Neural cell (in vitro differentiated cells): ENCODE measurements around the gene PLAU.

Experiments
- MXI1 ChIP-seq: fragments of 450-650 bp; conservative IDR thresholded peaks from 2 replicates; pipeline ENCODE4 v1.6.1; 2014; ENCODE audit warnings: antibody characterized with exemption, mild to moderate bottlenecking; ENCODE audit not compliant: poor library complexity, severe bottlenecking
- POLR2AphosphoS5 ChIP-seq: IDR thresholded peaks from 2 replicates; pipeline ENCODE4 v1.6.1; 2012
- RAD21 ChIP-seq: fragments of 450-650 bp; conservative IDR thresholded peaks from 2 replicates; pipeline ENCODE4 v1.6.1; 2014; ENCODE audit warnings: antibody characterized with exemption, mild to moderate bottlenecking, moderate library complexity
- TF ChIP-seq, protein P1 (sequence below): fragments of 450-650 bp; IDR thresholded peaks from 2 replicates; pipeline ENCODE4 v1.5.1; 2014; ENCODE audit warnings: antibody characterized with exemption, mild to moderate bottlenecking, moderate library complexity; ENCODE audit not compliant: poor library complexity, severe bottlenecking

- TF ChIP-seq, protein P1, sequence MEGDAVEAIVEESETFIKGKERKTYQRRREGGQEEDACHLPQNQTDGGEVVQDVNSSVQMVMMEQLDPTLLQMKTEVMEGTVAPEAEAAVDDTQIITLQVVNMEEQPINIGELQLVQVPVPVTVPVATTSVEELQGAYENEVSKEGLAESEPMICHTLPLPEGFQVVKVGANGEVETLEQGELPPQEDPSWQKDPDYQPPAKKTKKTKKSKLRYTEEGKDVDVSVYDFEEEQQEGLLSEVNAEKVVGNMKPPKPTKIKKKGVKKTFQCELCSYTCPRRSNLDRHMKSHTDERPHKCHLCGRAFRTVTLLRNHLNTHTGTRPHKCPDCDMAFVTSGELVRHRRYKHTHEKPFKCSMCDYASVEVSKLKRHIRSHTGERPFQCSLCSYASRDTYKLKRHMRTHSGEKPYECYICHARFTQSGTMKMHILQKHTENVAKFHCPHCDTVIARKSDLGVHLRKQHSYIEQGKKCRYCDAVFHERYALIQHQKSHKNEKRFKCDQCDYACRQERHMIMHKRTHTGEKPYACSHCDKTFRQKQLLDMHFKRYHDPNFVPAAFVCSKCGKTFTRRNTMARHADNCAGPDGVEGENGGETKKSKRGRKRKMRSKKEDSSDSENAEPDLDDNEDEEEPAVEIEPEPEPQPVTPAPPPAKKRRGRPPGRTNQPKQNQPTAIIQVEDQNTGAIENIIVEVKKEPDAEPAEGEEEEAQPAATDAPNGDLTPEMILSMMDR, result no peak
- TF ChIP-seq RAD21, result no peak
- no peak for TF ChIP-seq POLR2AphosphoS5
- TF ChIP-seq MXI1, result no peak
Measured at GRCh38 chr10:73892310-73893030, 18.5 kb upstream of the PLAU start.
